AG04450 (cell line): ENCODE results near the gene SNW1. TPM values are rescaled to one million over a fixed set of nuclear protein-coding genes. Genes with fewer than 3 reads are reported as not detected.
A peak's percentile ranks its signal among the peaks of the same experiment; 100 is the strongest.

Experiments
- CTCF ChIA-PET: fragments of 300-600, 350-600 bp; formaldehyde crosslinking; extraction: SDS; loops from one replicate; lab custom pipeline; 2022; ENCODE audit warnings: antibody characterized with exemption, inconsistent platforms; lab: Charles Lee
- POLR2A ChIA-PET: fragments of 350-600 bp; formaldehyde crosslinking; extraction: SDS; loops from one replicate; lab custom pipeline; 2021; ENCODE audit warnings: antibody characterized with exemption, inconsistent platforms; lab: Yijun Ruan, JAX
- DNase-seq: peaks from one replicate; pipeline ENCODE4 v3.0.0-alpha.2; 2011; ENCODE audit warnings: low read depth, low spot score
- H3K27ac ChIP-seq: one replicate; pipeline ENCODE4 v1.5.1; 2012; ENCODE audit warnings: low read depth, low read length, control low read depth
- H3K27me3 ChIP-seq: one replicate; pipeline ENCODE4 v1.6.0; 2012; ENCODE audit warnings: low read length; ENCODE audit not compliant: control insufficient read depth, insufficient read depth
- H3K4me3 ChIP-seq: 2 replicates; pipeline ENCODE4 v1.5.1; 2011; ENCODE audit warnings: mild to moderate bottlenecking, low read depth, low read length, control low read depth
- H3K9me3 ChIP-seq: 2 replicates; pipeline ENCODE4 v1.5.1; 2012; ENCODE audit warnings: low read length; ENCODE audit not compliant: control insufficient read depth, insufficient read depth
- polyA minus RNA-seq: library from RNA; depleted of rRNA, polyadenylated mRNA; stranded (reverse); fragments of >200 nt; gene quantifications from 2 replicates; pipeline ENCODE4 v1.2.3, GENCODE V29; 2011; rRNA and poly(A)+ RNA removed
- polyA plus RNA-seq: library from polyadenylated mRNA; depleted of rRNA; stranded (reverse); fragments of >200 nt; gene quantifications from 2 replicates; pipeline ENCODE4 v1.2.3, GENCODE V29; 2011; rRNA removed
- TF ChIP-seq, protein P1 (sequence below): IDR thresholded peaks from 2 replicates; pipeline ENCODE4 v1.5.1; 2011; ENCODE audit warnings: low read depth, low read length, control low read depth, inconsistent platforms

SNW1 gene
- 40.3 and 54.9 TPM in 2 replicates for polyA plus RNA-seq
- 20.9 and 23.8 TPM in 2 replicates for polyA minus RNA-seq

- Histone ChIP-seq H3K4me3 (peak within 1 kb of the TSS; percentile 93), H3K27me3 (no peaks in the 10 kb centered on the region), H3K27ac (peak within 1 kb of the TSS; percentile 80), H3K9me3 (no peaks in the 10 kb centered on the region; the same call in 1 of the 2 replicates)
- POLR2A ChIA-PET: interaction anchor here (0.5 to 1.4 kb wide), 3 partner anchors 37 to 303 kb away, joined by 3 to 4 read pairs (median 4); partner anchors contain the start of genes ADCK1 and VIPAS39
- CTCF ChIA-PET: interaction anchor here (0.6 to 0.7 kb wide), 3 partner anchors 105 to 1787 kb away, joined by 3 to 4 read pairs (median 3); no protein-coding TSS in a partner anchor
- TF ChIP-seq, protein P1, sequence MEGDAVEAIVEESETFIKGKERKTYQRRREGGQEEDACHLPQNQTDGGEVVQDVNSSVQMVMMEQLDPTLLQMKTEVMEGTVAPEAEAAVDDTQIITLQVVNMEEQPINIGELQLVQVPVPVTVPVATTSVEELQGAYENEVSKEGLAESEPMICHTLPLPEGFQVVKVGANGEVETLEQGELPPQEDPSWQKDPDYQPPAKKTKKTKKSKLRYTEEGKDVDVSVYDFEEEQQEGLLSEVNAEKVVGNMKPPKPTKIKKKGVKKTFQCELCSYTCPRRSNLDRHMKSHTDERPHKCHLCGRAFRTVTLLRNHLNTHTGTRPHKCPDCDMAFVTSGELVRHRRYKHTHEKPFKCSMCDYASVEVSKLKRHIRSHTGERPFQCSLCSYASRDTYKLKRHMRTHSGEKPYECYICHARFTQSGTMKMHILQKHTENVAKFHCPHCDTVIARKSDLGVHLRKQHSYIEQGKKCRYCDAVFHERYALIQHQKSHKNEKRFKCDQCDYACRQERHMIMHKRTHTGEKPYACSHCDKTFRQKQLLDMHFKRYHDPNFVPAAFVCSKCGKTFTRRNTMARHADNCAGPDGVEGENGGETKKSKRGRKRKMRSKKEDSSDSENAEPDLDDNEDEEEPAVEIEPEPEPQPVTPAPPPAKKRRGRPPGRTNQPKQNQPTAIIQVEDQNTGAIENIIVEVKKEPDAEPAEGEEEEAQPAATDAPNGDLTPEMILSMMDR: no peak
- DNase-seq: peak; percentile 84
Measured at GRCh38 chr14:77760381-77761204, at the start of gene SNW1. SNW1 (minus strand) TSS chr14:77761156; CDS start chr14:77761127, 29 bp downstream.

DNA sequence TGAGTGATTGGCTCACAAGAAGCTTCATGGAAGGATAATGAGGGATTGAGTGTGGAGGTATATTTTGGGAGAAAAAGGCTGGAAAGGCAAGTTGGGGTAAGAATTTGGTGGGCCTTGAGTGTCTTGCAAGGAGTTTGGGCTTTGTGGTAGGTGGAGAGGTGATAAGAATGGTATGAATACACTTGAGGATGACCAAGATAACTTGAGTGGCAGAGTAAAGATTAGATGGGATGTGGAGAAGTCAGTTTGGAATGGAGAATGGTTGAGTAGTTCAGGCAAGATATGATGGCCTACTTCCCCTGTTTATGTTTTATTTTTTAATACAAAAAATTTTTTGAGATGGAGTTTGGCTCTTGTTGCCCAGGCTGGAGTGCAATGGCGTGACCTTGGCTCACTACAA, 48.1 kb upstream of the SNW1 start:
- POLR2A ChIA-PET: no interaction called here
- Histone ChIP-seq H3K9me3 (no peaks in the 10 kb centered on the region), H3K27me3 (no peaks in the 10 kb centered on the region), H3K27ac (no peak overlapping the region), H3K4me3 (no peak overlapping the region)
- TF ChIP-seq, protein P1: no peak
- CTCF ChIA-PET: interaction anchor here (0.6 kb wide), 1 partner anchor 210 kb away, joined by 3 read pairs; no protein-coding TSS in a partner anchor
- no peak for DNase-seq

DNA sequence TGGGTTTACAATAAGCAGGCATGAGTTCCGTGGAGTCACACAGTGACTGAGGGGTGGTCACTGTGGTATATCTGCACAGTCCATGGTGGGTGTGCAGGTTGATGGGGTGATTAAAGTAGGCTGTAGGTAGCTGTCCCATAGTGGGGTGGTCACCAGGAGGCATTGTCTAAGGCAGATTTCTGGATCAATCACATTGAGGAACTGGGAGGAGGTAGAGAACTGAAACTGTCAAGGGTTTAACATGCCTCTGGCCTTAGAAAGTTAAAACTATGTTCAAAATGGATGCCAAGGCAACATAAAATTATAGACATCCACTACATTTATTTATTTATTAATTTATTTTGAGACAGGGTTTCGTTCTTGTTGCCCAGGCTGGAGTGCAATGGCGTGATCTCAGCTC, 47.3 kb upstream of the SNW1 start:
- TF ChIP-seq, protein P1: no peak
- no peak overlapping the region for H3K4me3 ChIP-seq
- ChIA-PET CTCF (no interaction called here), POLR2A (no interaction called here)
- H3K9me3 ChIP-seq: no peaks in the 10 kb centered on the region
- H3K27ac ChIP-seq: no peak overlapping the region
- no peaks in the 10 kb centered on the region for H3K27me3 ChIP-seq
- DNase-seq: no peak

GRCh38 chr14:77805706-77806105, 44.8 kb upstream of the SNW1 start:
- ChIA-PET CTCF (no interaction called here), POLR2A (no interaction called here)
- no peak for DNase-seq
- TF ChIP-seq, protein P1: no peak
- no peak overlapping the region for H3K4me3 ChIP-seq
- H3K27ac ChIP-seq: no peak overlapping the region
- H3K27me3 ChIP-seq: no peaks in the 10 kb centered on the region
- no peaks in the 10 kb centered on the region for H3K9me3 ChIP-seq

DNA sequence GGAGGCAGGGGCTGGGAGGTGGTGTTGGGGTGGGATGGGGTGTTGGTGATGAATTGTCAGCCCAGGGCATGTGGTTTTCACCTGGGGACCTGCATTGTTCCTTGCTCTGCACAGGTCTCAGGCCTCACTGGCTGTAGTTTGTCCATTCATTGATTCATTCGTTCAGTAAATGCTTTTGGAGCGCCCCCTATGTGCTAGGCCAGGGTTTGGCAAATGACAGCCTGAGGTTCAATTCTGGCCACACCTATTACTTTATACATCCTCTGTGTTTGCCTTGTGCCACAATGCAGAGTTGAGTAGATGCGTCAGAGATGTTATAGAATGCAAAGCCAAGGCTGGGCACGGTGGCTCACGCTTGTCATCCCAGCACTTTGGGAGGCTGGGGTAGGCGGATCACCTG, 43.6 kb upstream of the SNW1 start:
- no peak for DNase-seq
- no peaks in the 10 kb centered on the region for H3K9me3 ChIP-seq
- no peaks in the 10 kb centered on the region for H3K27me3 ChIP-seq
- no peak overlapping the region for H3K27ac ChIP-seq
- ChIA-PET CTCF (interaction anchor here (1.4 kb wide), 1 partner anchor 43 kb away, joined by 3 read pairs; no protein-coding TSS in a partner anchor), POLR2A (no interaction called here)
- H3K4me3 ChIP-seq: no peak overlapping the region
- TF ChIP-seq, protein P1: 0 out of 2 replicates have a peak, but pooled peaks have one; percentile 1
